Activated T-cell treated with anti-CD3 and anti-CD28 coated beads for 4 hours (primary cell): ENCODE data around the gene GPX2.

Source experiments
- DNase-seq: peaks from one replicate; pipeline ENCODE4 v3.0.0-alpha.2; 2020

Gene GPX2

DNA sequence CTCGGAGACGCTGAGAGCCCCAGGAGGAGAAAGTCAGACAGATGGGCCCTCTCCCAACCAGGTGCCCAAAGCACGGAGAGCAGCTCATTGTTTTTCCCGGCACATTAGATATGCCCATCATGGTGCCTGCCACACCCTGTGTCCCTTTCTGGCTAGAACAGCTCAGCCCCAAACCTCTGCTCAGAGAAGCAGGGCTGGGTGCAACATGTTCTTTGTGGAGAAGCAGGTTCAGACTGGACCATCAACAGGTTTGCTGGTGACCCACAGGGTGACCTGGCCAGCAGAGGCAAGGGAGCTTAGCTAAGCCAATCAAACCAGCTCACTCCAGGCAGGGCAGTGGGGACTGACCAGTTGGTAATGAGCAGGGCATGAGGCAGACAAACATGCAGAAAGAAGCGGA lies 16.2 kb upstream of the GPX2 start:
- no peak for DNase-seq

DNA sequence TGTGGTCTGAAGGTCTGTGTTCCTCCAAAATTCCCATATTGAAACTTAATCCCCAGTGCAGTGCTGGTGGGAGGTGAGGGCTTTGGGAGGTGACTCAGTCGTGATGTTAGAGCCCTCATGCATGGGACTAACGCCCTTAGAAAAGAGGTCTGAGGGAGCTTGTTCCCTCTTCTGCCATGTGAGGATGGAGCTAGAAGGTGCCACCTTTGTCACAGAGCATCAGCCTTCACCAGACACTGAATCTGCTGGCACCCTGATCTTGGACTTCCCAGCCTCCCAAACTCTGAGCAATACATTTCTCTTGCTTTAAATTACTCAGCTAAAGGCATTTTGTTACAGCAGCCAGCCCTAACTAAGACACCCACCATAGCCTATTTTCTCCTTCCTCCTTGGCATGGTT lies 15.7 kb upstream of the GPX2 start:
- no peak for DNase-seq

DNA sequence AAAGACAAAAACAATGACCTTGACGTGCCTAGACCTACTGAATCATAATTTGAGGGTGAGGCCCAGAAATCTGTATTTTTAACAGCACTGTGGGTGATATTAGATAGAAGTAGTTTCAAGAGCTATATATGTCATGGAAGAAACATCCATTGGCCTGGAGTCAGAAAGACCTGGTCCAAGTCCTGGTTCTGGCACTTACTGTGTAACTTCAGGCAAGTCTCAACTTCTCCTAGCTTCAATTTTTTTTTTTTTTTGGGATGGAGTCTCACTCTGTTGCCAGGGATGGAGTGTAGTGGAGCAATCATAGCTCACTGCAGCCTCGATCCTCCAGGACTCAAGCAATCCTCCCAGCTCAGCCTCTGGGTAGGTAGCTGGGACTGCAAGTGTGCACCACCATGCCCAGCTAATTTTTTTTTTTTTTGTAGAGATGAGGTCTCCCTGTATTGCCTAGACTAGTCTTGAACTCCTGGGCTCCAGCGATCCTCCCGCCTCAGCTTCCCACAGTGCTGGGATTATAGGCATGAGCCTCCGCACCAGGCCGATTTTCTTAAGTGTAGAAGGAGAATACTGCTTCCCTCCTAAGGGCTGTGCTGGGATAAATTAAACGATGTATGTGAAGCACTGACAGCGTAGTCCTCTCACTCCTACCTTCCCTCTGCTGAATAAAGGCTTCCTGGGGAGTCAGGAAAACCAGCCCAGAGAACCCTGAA lies 14.3 kb upstream of the GPX2 start:
- no peak for DNase-seq

DNA sequence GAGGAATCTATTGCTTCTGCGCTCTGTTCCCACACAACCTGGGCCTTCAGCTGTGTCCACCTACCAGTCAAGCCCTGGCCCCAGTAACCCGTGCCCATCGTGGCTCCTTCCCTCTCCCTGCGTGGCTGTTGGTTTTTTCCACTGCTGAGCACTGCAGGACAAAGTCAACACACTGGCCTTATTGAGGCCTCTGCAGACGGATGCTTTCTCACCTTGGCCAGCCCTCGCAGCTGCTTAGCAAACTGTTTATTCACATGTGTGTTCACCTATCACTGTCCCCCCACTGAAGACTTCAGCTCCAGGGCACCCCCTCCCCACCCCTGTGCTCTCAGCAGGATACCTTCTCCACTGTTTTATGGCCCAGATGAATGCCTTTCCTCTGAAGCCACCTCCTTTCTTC lies 12.8 kb upstream of the GPX2 start:
- DNase-seq: no peak

DNA sequence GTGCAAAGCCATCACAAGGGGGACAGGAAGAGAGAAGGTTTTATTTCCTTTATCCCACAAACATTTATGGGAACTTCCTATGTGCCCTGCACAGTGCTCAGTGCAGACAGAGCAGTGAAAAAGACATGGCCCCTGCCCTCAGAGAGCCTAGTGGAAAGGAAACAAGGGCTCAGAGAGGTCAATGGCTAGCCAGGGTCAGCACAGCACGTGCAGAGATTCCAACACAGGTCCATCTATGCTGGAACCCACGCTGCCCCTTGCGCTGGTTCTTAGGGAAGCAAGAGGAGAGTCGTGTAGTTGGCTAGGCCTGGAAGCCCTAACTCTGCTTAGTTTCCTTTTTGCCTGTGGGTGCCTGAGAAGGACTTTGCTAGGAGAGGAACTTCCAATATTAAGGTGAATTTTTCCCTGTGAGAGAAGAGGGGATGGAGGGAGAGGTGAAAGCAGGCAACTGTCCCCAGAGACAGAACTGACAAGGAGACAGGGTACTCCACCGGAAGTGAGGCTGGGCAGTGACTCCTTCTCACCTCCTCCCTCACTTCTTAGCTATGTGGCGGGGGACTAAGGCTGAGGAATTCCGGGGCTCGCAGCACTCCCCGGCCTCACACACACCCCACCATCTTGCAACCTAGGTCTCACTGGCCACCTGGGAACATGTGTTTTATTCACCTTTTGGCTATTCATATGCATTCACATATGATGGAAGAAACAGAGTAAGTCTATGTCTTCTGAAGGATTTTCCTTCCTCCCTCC lies 12.1 kb upstream of the GPX2 start:
- DNase-seq: no peak

DNA sequence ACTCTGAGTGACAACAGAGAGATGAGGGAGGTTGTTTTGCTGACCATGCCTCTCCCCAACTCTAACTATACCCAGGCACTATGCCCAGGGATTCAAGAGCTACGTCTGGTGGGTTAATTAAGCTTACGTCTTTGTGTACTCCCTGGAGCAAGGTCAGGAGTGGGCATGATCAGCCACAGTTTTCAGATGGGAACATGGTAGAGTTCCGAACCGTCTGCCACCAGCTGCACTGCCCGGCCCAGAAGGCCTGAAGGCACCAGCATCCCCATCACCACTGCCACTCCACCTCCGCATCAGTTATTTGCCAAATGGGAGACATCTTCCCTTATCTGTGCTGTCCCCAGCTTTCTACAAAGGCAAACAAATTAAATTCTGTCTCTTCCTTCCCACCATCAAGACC lies 11.1 kb upstream of the GPX2 start:
- DNase-seq: no peak

DNA sequence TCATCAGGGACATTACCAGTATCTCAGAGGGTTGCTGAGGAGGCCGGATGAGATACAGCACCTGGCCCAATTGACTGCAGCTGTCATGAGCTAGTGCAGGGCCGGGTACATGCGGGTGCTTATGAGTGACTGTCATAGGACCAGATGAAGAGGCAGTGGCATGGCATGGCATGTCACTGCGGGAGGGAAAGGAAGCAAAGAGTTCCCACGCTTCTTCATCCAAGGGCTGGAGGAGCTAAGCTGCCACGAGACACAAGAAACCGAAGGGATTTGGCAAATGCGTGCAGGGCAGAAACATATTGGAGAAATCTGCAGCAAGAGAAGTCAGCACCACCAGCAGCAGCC lies 10.7 kb upstream of the GPX2 start:
- no peak for DNase-seq

DNA sequence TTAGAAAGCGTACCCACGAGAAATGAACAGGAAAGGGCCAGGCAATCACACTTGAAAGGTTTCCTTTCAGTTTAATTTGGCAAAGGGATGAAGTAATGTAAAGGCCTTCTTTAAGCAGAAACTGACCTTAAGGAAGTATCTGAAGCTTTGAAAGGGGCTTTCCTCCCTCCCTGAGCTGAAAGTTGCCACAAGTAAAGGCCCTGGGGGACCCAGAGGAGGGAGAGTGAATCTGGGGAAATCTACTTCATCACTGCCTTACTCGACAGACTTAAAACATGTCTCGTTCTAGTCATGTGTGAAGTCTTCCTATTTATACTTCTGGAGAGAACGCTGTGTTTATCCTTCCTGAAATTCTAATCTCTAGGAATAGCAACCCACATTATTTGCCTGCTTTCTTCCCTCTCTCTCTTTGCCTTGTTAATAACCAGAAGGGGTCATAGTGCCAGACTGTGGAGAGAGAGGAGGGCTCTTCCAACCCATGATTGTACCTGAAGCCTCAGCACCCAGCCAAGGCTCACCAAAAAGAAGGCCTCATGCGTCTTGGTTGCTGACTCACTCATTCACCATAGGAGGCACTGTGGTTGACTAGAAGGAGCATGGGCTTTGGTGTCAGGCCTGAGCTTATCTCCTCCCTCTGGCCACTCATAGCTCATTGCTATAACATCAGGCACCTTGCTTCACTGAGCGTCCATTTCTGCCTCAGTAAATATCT lies 10.2 kb upstream of the GPX2 start:
- DNase-seq: no peak

DNA sequence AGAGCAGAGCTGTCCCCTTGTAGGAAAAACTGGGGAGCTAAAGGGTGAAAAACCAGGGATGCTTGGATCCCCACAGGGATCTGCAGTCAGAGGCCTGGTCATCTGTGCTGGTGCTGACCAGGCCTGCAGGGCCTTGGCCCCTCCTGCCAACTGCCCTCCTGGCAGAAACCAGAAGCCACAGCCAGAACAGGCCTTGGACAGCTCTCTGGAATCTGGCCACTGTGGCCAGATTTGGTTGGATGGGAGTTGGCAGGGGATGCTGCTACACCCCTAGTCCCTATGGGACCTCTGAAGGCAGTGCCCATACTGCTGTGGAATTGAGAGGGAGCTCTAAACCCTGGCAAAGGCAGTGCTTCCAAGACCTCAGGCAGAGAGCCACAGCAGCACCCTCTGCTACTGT lies 9.2 kb upstream of the GPX2 start:
- no peak for DNase-seq

DNA sequence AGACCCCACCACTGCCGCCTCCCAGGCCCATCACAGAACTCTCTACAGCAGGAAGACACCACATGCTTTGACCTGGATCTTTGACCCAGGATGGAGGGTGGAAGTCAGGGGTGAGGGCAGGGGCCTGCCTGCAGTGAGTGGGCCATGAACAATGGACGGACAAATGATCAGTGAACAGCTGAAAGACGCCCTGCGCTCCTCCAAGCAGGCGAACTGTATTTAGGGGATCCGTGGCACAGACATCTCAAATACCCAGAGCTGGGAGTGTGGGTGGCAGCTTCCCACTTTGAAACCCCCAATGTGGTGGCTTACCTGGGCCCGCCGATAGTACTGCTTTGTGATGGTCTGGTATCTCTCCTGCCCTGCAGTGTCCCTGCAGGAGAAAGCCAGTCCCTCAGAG lies 8.7 kb upstream of the GPX2 start:
- DNase-seq: no peak

DNA sequence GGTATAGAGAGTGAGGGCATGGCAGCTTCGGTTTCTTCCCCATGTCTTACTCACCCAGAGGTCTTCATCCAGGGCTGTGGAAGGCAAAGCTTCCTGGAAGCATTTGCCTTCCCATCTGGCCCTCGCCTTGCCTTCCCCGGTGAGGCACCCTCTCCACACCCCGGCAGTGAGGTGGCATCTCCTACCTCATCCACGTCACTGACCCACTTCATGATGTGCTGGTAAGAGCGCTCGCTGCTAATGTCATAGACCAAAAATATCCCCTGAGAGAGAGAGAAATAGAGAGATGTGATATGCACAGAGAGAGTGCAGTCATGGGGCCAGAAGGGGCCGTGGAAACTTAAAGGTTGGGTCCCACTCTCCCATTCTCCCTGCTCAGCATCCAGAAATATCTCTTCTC lies 8.3 kb upstream of the GPX2 start:
- no peak for DNase-seq

DNA sequence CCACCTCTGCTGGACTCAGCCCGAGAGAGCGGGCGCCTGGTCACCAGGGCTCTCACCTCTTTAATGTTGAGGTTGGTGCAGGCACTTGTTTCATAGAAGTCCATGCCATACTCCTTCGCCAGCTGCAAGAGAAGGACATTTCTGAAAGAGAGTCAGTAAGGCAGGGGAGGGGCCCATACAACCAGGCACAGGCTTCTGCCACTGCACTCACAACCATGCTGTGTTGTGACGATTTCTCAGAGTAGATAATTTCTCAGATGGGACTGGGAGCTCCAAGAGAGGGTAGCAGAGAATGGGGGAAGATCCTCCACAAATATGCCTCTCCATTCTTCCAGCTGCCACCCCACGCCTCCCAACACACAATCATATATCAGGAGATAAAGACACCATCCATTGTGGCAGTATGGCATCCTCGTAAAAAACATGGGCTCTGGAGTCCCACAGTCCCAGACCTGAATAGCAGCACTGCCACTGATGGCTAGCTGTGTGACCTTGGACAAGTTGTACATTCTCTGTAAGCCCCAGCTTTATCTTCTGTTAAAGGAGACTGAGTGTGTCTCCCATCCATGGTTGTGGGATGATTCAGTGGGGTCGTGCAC lies 6.2 kb upstream of the GPX2 start:
- DNase-seq: no peak

DNA sequence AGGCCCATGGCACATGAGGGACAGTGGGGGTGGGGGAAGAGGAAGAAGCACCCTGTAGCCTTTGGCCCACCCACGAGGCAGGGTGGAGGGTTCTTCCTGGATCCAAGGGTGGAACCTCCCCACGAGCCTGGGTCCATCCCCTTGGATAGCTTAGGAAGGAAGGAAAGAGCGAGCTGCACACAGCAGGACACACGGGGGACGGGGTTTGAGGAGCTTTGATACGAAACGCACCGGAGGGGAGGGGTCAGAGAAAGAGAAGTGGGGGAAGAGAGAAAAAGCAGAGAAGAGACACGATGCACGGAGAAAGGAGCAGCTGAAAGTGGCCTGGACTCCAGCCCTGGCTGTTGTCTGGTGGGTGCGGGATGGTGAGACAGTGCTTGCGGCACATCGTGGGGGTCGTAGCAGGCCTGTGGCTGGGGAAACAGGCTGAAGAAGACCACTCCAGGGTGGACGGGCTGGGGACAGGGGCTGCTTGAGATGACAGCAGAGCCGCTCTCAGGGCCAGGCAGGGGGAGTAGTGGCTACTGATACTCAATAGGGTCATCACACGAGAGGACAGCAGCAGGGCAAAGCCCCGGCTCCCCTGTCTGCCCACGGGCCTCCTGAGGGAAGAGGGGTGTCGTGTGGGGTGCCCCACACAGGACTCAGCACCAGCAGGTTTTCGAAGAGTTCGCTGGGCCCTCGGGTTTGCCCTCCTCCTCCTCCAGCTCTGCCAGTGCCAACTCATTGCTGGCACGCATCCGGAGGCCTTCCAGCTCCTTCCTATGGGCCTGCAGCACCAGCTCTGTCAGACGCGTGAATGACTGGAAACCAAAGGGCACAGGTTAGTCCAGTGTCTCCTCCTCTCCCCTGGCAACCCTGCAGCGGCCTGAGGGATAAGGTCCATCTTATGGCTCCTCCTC lies 5.4 kb upstream of the GPX2 start:
- no peak for DNase-seq

DNA sequence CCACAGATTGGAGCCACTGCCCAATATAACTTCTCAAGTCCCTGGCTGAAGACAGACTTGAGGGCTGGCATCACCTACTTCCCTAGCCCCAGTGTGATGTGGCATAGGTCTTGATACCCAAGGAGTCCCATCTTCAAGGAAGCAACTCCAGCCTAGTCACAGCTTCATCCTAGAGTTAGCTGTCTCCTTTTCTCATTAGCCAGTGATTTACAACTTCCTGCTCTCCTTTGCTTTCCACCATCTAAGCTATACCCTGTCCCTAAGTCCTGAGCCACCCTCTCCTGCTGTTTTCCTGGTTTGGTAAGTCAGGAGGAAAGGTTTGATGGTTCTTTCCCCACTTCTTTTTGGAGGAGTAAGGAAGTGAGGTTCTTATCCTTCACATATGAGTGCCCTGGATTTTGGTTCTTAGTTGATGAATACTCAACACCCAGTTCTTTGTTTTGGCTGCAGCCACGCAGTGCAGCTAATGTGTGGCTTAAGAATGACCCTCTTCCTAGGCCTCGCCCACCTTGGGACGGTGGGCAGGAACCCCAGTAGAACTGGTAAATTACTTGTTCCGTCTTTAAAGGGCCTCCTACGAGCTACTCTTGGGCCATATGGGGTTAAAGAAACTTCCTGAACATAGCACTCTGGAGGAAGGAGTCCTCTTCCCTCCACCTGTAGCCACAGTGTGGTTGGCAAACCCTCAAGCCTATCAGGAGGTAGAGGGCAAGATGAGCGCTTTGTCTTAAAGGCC lies 3.9 kb upstream of the GPX2 start:
- DNase-seq: no peak

DNA sequence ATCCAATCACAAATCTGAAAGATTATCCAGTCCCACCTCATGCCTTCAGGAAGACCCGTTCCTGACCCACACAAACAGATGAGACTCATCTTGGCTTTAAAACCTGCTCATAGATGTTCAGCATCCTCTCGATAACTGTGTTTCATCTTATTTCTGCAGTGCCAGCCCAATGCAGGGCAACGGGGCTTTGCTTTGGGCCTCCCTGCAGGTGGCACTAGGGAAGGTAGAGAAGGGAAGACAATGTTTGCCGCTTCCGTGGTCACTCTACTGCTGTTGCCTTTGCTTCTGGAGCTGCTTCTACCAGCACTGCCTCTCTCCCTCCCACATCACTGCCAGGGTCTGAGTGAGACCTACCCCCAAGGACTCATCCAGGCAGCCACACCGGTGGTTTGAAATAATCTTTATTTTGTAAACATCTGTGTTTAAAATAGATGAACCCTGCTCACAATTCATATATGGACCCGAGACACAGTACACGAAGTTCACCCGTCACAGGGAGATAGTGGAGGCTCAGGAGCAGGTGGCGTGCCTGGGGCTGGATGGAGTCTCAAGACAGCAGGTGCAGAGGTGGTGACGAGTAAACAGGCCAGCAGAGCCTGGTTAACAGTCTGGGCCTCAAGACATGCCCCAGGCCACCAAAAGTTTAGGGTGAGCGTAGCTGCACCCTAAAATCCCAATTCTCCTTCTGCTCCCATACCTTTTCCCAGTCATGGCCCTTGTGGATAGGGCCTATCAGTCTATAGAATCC lies 3.1 kb upstream of the GPX2 start:
- no peak for DNase-seq

DNA sequence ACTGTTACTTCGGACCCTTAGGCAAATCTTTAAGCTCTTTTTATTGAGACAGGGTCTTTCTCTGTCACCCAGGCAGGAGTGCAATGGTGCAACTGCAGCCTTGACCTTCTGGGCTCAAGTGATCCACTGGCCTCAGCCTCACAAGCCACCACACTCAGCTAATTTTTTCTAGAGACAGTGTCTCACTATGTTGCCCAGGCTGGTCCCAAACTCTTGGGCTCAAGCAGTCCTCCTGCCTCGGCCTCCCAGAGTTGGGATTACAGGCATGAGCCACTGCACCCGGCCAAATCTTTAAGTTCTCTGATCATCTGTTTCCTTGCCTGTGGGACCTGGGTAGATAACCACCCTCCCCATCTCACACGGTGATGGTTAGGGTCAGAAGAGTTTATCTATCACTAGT lies 2.3 kb upstream of the GPX2 start:
- no peak for DNase-seq

DNA sequence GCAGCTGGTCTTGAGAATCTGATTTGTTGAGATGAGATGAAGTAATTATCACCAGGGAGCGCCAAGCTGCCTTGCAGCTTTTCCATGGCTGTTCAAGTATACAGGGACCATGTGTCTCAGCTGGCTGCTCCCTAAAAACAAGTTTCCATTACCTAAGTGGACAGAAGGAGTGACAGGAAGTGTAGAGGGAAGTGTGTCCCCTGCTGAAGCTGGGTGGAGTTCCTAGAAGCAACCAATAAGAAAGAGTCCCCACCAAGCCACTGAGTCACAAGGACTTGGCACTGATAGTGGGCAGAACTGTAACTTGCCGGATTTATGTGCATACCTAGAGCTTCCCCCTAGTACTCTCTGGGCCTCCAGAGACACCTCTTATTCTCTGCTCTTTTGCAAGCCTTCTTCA lies 1.5 kb upstream of the GPX2 start:
- no peak for DNase-seq

DNA sequence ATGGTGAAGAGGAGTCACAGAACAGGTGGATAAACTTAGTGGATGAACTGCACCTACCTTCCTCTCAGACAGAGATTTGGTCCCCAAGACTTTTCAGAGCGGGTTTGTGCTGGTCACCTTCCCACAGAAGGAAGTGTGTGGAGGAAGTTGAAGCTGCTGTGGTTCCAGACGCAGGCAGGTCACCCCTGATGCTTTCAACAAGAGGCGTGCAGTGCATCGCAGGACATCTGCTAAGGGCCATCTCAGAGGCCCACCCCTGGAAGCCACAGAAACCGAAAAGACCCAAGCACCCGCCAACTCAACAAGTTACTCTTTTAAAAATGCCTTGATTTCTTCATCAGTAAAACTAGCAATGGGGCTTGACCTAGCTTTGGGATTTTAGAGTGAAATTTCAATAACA lies 1.0 kb upstream of the GPX2 start:
- no peak for DNase-seq

DNA sequence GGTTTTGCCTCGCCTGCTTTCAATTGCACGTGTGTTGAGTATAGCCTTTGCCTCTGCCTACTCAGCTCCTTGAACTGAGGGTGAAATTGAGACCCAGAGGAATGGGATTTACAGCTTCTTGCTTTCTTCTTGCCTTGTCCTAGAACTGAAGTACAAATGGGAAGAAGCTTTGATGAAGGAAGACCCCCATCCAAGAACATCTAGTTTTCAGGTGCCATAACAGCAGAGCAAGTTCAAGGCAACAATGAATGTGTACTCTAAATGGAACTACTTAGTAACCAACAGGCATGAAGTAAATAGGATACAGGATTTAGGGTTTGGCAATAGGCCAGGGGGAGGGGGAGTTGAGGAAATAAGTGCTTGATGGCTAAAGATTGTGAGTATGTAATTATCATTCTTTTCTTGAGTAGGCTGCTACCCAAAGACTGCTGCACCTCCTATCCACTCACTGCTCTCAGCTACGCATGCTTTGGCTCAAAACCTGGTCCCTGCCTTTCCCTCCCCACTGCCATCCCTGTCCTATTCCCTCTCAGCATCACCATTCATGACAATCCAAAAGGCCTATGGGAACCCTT lies 2.1 kb downstream of the GPX2 start:
- no peak for DNase-seq

DNA sequence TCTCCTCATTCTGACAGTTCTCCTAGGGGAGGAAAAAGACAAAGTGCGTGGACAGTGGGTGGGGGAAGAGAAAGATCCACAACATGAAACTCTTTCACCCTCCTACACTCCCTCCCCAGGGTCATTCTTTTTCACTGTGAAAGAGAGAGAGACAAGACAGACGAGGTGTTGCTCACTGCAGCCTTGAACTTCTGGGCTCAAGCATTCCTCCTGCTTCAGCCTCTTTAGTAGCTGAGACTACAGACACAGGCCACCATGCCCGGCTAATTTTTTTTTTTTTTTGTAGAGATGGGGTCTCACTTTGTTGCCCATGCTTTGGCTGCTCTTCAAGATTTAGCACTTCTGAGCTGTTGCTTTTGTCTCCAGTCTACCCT lies 2.7 kb downstream of the GPX2 start:
- DNase-seq: no peak
